ENCODE measurements around the gene SLC12A7. TPM values are rescaled to one million over a fixed set of nuclear protein-coding genes. Genes with fewer than 3 reads are reported as not detected.

The SLC12A7 gene
- total and polyA plus RNA-seq, 9 of the 15 experiments (the other 6 are each of a cell fraction or from before 2014, with no cell fraction given), result 0.01 to 3.1 (median 0.56) TPM

DNA sequence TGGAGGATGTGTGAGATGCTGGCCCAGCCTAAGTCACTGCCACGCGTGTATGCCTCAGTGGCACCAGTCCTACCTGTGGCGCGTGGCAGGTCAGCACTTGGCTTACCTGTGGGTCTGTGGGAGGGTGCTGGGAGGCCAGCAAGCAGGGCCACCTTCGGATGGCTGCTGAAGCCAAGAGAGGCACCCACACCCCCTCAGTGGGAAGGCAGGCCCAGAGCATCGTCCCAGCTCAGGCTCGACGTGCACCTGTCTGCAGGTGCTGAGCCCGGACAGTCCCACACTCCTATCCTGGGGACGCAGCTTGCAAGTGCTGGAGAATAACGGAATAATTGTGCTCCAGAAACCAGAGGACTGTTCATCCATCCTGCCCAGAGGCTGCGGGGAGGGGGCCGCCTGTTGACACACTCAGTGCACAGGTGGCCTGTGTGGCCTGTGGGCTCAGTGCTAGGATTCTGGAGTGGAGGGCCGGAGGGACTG is 79.3 kb downstream of the SLC12A7 start:
- no peaks in the 10 kb centered on the region for H3K9me1 ChIP-seq (ENCODE audit: control insufficient read depth, insufficient read depth, low read length)
- POLR2A ChIA-PET, result no interaction called here
- no peaks in the 10 kb centered on the region for H3K79me2 ChIP-seq (ENCODE audit: control insufficient read depth, insufficient read depth, low read length)
- no peak overlapping the region for H3K4me2 ChIP-seq (ENCODE audit: insufficient read depth, low read length)
- 8% methylated on average over 14 of the region's 14 CpGs for WGBS (ENCODE audit: insufficient coverage, low coverage, missing lambda C conversion rate)
- H2AFZ ChIP-seq (ENCODE audit: low read depth, low read length), result no peak overlapping the region
- BruUV-seq (replicated peaks), result no TSS peak
- in situ Hi-C loops (cut with MboI) (no loop called here), intact Hi-C loops (cut with micrococcal nuclease) (no loop called here)
- H3K4me3 ChIP-seq, result no peak overlapping the region
- no peak overlapping the region for H3K9ac ChIP-seq (ENCODE audit: insufficient read depth in 1 of 2, low read depth in 2 of 2, low read length in 2 of 2)
- no peaks in the 10 kb centered on the region for H3K36me3 ChIP-seq (ENCODE audit: control insufficient read depth, insufficient read depth, low read length)
- CTCF ChIA-PET (ENCODE audit: low intra/inter-chr PET ratio), result no interaction called here
- DNase-seq (ENCODE audit: extremely low read depth in 1 of 4, low spot score in 3 of 4) (no peak), FAIRE-seq (no peak), ATAC-seq (no peak)
- H3K4me1 ChIP-seq (replicated peaks in 1 of 2; ENCODE audit: control insufficient read depth in 2 of 2, insufficient read depth in 2 of 2, low read length in 2 of 2), result peaks cover 0 to 21% of the 10 kb centered on the region in 2 experiments; a peak in 2 of 5 replicates
- H4K20me1 ChIP-seq (replicated peaks; ENCODE audit: control insufficient read depth, insufficient read depth, low read length), result peaks cover 9% of the 10 kb centered on the region
- H3K27me3 ChIP-seq (ENCODE audit: control insufficient read depth in 2 of 2, insufficient read depth in 2 of 2, low read length in 2 of 2), result peaks cover 29 to 79% of the 10 kb centered on the region in 2 experiments; a peak in 4 of 5 replicates
- TF ChIP-seq ZNF408 (CRISPR knock-in tag; IDR thresholded peaks at IDR 0.05; ENCODE audit: low read depth), result no peak
- TF ChIP-seq ZBTB8A (IDR thresholded peaks at IDR 0.05; ENCODE audit: partially characterized antibody), result no peak
- no peak for TF ChIP-seq ZNF12 (CRISPR knock-in tag; IDR thresholded peaks at IDR 0.05)
- TF ChIP-seq MAX (CRISPR knock-in tag; IDR thresholded peaks at IDR 0.05), result 0 out of 2 replicates have a peak, but pooled peaks have one; percentile 18
- no peaks in the 10 kb centered on the region for H3K9me3 ChIP-seq (replicated peaks; ENCODE audit: control insufficient read depth, insufficient read depth, low read depth, low read length)
- H3K27ac ChIP-seq (ENCODE audit: extremely low read depth, low read depth, low read length), result no peak overlapping the region

DNA sequence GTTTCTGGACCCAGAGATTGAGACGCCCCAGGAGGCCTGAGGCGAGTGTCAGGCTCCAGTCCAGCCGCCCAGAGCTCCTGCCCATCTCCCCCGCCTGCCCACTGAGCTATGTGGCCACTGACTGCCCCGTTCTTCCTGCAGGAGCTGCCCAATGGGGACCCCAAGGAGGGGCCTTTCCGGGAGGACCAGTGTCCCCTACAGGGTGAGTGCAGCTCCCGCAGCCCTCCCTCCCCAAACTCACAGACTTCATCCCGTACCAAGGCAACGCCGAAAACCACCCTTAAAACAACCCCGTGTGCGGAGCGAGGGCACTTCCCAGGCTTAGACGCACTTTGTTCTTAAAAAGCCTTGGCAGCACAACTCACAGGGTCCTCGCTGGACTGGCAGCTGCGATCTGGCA is 79.9 kb downstream of the SLC12A7 start:
- Histone ChIP-seq H3K79me2 (ENCODE audit: control insufficient read depth, insufficient read depth, low read length) (no peaks in the 10 kb centered on the region), H3K9me3 (replicated peaks; ENCODE audit: control insufficient read depth, insufficient read depth, low read depth, low read length) (no peaks in the 10 kb centered on the region), H2AFZ (ENCODE audit: low read depth, low read length) (no peak overlapping the region), H3K4me2 (ENCODE audit: insufficient read depth, low read length) (no peak overlapping the region), H3K36me3 (ENCODE audit: control insufficient read depth, insufficient read depth, low read length) (no peaks in the 10 kb centered on the region), H3K4me1 (replicated peaks in 1 of 2; ENCODE audit: control insufficient read depth in 2 of 2, insufficient read depth in 2 of 2, low read length in 2 of 2) (peaks cover 0 to 18% of the 10 kb centered on the region in 2 experiments; a peak in 2 of 5 replicates), H4K20me1 (replicated peaks; ENCODE audit: control insufficient read depth, insufficient read depth, low read length) (peaks cover 14% of the 10 kb centered on the region), H3K27me3 (ENCODE audit: control insufficient read depth in 2 of 2, insufficient read depth in 2 of 2, low read length in 2 of 2) (peaks cover 32 to 79% of the 10 kb centered on the region in 2 experiments; a peak in 4 of 5 replicates), H3K27ac (ENCODE audit: extremely low read depth, low read depth, low read length) (no peak overlapping the region), H3K9ac (ENCODE audit: insufficient read depth in 1 of 2, low read depth in 2 of 2, low read length in 2 of 2) (no peak overlapping the region), H3K4me3 (no peak overlapping the region), H3K9me1 (ENCODE audit: control insufficient read depth, insufficient read depth, low read length) (no peaks in the 10 kb centered on the region)
- in situ Hi-C loops (cut with MboI), result no loop called here
- POLR2A ChIA-PET, result interaction anchor here (0.7 to 1.1 kb wide), 4 partner anchors 17 to 62 kb away, joined by 3 to 4 read pairs (median 3); no protein-coding TSS in a partner anchor
- FAIRE-seq, result no peak
- no peak for ATAC-seq
- 2% methylated on average over 16 of the region's 16 CpGs for WGBS (ENCODE audit: insufficient coverage, low coverage, missing lambda C conversion rate)
- CTCF ChIA-PET (ENCODE audit: low intra/inter-chr PET ratio), result no interaction called here
- DNase-seq (ENCODE audit: extremely low read depth in 1 of 4, low spot score in 3 of 4), result no peak
- no TSS peak for BruUV-seq (replicated peaks)
- intact Hi-C loops (cut with micrococcal nuclease), result no loop called here
- TF ChIP-seq, protein P1, sequence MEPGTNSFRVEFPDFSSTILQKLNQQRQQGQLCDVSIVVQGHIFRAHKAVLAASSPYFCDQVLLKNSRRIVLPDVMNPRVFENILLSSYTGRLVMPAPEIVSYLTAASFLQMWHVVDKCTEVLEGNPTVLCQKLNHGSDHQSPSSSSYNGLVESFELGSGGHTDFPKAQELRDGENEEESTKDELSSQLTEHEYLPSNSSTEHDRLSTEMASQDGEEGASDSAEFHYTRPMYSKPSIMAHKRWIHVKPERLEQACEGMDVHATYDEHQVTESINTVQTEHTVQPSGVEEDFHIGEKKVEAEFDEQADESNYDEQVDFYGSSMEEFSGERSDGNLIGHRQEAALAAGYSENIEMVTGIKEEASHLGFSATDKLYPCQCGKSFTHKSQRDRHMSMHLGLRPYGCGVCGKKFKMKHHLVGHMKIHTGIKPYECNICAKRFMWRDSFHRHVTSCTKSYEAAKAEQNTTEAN (CRISPR knock-in tag; IDR thresholded peaks at IDR 0.05), result no peak
- TF ChIP-seq ZFPM2 (CRISPR knock-in tag; IDR thresholded peaks at IDR 0.05), result no peak
- no peak for TF ChIP-seq ZNF518B (CRISPR knock-in tag; IDR thresholded peaks at IDR 0.05)
- no peak for TF ChIP-seq ZNF23 (CRISPR knock-in tag; IDR thresholded peaks at IDR 0.05)
- no peak for TF ChIP-seq KAT7 (CRISPR knock-in tag; IDR thresholded peaks at IDR 0.05; ENCODE audit: borderline replicate concordance)
- TF ChIP-seq HNRNPK (IDR thresholded peaks at IDR 0.05; ENCODE audit: low read depth, low read length, poor library complexity, severe bottlenecking), result no peak

Data from K562 (cell line).